Right ventricle myocardium superior (tissue), 1 donor: ENCODE results near the gene SYNGR2. TPM values are rescaled to one million over a fixed set of nuclear protein-coding genes. Genes with fewer than 3 reads are reported as not detected.
"Not testable (repeated sequence)": the region's sequence is repeated elsewhere in the genome, so short reads cannot be mapped to it uniquely, and the experiment has no call there.

Experiments
- ATAC-seq: fragments of 200-7000 bp; cut with Tn5 transposase; one replicate; pipeline ENCODE4 v1.9.1; 2020; ENCODE audit warnings: mild to moderate bottlenecking; ENCODE audit not compliant: poor library complexity
- DNase-seq: peaks from one replicate; pipeline ENCODE4 v3.0.0-alpha.2; 2020
- intact Hi-C: fragments of 100-400 bp; cut with DNase I; formaldehyde crosslinking; loops from one replicate; pipeline ENCODE4 v1.11.2; 2022
- total RNA-seq: library from RNA; stranded (reverse); fragmentation: NEBNext Ultra II Directional; extraction: Animal tissue kit (Norgen Biotek cat#: 25700); gene quantifications from one replicate; pipeline ENCODE4 v1.2.1, GENCODE V29; 2021
- donor health status: DM: no; HTN: yes; CAD: no; lungs with severe emphysema.

Gene SYNGR2
- total RNA-seq, 1 donor from 2014 or later: 99.8 TPM

DNA sequence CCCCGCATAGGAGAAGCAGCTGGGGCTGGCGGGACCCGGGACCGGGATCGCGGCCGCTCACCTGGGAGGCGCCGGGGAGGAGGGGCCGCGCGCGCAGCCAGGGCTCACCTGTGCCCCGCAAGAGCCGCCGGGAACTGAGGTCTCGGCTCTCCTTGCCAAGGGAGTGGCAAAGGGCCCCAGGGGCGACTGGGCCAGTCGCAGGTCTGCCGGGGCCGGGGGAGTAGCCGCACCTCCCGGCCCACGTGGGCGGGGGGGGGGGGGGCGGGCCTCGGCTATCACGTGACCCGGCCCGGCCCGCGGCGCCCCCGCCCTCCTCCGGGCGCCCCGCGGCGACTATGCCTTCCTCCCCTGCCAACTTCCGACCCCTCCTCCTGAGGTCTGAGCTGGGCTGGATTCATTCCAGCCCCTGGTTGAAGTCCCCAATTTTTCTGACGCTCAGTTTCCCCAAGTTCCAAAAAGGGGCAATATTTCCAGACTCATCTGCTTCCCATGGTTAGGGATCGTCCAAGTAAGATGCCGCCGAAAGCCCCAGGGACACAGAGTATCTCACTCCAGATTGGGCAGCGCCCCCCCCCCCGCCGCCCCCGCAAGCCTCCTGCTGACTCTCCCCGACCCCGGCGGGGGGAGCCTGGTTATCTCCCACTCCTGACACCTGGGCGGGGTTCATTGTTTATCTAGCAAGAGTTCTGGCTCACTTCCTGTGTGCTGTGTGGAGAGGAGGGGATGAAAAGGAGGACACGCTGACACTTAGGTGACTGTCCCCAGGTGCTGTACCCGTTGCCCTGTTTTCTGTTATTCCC lies 39.6 kb upstream of the SYNGR2 start, which contains the start of gene TMC6:
TSS of gene TMC6 (minus strand) at position 205 of the 800 bp plus-strand sequence. CDS start 1,923 bp downstream, outside the sequence.
- DNase-seq (peak; percentile 76), ATAC-seq (peak; percentile 59)
- intact Hi-C loops: no loop called here

DNA sequence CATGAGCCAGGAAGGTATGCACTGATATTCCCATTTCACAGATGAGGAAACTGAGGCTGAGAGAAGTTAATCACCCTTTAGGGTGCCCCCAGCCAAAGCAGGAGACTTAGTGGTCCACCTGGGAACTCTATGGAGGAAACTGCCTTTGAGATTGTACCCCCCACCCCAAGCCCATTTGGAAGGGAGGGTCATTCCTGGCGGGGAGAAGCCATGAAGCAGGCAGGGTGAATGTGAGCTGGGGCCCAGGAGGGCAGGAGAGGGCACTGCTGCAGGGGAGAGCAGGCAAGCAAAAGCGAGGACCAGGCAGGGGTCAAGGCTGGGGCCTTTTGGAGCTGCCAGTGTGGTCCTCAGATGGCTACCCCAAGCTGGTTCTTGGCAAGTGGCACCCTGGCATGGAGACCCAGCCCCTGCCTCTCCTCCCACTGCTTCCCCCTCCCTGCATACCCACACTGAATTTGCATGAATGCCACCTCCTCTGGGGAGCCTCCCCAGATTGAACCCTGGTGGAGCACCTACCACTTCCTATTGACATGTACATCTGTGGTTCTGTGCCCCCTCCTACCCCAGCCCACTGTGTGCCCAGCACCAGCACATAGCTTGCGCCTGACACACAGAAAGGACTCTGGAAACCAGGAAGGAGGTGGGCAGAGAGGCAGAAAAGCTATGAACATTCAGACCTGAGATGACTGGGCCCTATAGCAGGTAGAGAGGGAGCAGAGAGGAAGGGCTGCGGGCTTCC lies 38.9 kb upstream of the SYNGR2 start:
- DNase-seq (no peak), ATAC-seq (no peak)
- intact Hi-C loops: no loop called here

DNA sequence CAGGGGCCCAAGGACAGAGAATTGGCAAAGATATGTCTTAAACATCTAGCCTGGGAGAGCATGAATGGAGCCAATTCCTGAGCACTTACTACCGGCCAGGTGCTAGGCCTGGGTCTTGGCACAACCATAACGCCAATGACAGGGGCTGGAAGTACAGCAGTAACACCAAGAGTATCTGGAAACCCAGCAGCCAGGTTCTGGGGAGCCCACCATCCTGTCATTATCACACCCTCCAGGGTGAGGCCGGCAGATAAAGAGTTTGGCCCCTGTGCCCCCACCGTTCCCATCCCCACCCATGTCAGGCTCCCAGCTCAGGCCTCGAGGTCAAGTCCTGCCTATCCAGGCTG lies 38.3 kb upstream of the SYNGR2 start:
- intact Hi-C loops: no loop called here
- ATAC-seq (no peak), DNase-seq (no peak)

DNA sequence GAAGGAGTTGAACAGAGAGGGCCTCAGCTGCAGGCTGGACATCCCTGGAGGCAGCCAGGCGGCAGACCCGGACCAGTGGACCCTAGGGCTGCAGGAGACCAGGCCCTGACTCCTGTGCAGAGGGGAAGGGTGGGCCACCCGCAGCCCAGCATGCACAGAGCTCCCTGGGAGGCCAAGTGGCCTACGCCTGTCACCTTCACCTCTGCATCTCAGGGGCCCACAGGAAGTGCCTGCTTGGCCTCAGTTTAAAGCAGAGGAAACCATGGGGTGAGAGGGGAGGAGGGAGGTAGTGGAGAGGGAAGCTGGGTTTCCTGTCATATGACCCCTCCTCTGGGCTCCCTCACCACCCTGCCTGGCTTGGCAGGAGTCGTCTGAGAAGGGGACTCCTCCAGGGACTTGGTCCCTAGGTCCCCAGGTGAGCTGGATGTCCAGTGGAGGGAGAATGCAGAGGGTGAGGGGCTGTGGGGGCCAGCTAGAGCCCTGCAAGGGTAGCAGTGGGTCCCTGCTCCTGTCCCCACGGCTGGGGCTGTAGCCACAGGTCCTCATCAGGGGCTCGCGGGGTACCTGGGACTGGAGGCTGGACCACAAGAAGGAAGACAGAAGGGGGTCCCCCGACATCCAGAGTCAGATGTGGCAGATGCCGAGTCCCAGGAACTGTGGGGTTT lies 37.8 kb upstream of the SYNGR2 start, which contains the start of gene TMC8:
TSS of gene TMC8 (plus strand) at position 335 of the 665 bp plus-strand sequence. CDS start 818 bp downstream, outside the sequence.
- intact Hi-C loops: no loop called here
- no peak for ATAC-seq
- DNase-seq: peak; percentile 60

DNA sequence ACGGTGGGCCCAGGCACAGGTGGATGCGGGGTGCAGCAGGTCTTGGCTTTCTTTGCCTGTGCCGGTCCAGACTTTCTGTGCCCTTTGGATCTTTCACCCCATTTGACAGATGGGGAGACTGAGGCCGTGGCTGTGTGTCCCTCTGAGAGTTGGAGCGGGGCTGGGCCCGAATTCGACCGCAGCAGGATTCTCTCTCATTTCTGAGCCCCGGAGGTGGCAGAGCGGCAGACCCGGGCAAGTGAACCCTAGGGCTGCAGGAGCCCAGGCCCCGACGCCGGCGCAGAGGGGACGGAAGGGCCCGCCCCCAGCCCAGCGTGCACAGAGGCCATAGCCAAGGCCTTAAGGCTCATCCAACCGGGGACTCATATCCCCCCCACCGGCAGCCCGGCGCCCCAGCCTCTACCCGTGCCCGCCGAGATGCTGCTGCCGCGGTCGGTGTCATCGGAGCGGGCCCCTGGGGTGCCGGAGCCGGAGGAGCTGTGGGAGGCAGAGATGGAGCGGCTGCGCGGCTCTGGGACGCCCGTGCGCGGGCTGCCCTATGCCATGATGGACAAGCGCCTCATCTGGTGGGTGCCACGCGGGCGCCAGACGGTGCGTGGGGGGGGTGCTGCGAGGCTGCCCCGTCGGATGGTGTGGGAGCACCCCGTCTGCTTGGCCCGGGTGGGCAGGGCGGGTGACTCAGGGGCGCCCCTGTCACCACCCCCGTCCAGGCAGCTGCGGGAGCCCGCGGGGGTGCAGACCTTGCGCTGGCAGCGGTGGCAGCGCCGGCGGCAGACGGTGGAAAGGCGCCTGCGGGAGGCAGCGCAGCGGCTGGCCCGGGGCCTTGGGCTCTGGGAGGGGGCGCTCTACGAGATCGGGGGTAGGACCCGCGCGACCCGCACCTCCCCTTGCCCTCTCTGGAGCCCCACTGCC lies 37.0 kb upstream of the SYNGR2 start:
- no peak for DNase-seq

DNA sequence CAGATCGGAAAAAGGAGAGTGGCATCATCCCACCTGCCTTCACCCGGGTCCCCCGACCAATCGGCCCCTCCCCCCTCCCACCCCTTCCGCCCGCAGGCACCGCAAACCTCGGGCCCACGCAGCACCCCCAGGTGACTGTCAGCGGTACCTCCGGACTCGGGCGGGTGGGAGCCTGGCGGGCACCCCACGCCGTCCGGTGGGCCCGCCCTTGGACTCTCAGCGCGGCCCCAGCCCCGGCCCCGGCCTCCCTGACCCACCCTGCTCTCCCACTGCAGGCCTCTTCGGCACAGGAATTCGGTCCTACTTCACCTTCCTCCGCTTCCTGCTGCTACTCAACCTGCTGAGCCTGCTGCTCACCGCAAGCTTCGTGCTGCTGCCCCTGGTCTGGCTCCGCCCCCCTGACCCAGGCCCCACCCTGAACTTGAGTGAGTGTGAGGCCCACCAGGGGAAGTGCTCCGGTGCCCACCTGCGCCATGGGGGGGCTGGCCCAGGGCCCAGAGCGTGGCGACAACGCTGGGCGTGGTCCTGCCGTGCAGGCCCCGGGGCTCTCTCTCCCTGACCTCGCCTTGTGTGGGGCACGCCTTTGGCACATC lies 36.2 kb upstream of the SYNGR2 start:
- ATAC-seq (no peak), DNase-seq (no peak)
- intact Hi-C loops: no loop called here

More for the DNA sequence above, 37.0 kb upstream of the SYNGR2 start:
- intact Hi-C loops: no loop called here
- ATAC-seq: no peak

DNA sequence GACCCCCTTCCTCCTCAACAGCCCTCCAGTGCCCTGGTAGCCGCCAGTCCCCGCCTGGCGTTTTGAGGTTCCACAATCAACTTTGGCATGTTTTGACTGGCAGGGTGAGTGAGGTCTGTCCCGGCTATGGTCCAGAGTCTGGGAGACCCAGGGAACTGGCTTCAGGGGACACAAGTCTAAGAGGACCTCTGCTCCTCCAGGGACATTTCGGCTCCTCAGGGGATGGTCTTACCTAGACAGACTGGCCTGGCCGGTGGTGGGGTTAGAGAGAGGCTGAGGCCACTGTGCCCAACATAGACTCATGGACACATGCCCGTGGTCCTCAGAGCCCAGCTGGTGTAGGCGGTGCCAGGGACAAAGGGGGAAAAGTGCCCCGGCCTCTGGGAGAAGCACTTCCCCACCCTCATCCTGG lies 35.6 kb upstream of the SYNGR2 start:
- no peak for DNase-seq
- intact Hi-C loops: no loop called here
- no peak for ATAC-seq

DNA sequence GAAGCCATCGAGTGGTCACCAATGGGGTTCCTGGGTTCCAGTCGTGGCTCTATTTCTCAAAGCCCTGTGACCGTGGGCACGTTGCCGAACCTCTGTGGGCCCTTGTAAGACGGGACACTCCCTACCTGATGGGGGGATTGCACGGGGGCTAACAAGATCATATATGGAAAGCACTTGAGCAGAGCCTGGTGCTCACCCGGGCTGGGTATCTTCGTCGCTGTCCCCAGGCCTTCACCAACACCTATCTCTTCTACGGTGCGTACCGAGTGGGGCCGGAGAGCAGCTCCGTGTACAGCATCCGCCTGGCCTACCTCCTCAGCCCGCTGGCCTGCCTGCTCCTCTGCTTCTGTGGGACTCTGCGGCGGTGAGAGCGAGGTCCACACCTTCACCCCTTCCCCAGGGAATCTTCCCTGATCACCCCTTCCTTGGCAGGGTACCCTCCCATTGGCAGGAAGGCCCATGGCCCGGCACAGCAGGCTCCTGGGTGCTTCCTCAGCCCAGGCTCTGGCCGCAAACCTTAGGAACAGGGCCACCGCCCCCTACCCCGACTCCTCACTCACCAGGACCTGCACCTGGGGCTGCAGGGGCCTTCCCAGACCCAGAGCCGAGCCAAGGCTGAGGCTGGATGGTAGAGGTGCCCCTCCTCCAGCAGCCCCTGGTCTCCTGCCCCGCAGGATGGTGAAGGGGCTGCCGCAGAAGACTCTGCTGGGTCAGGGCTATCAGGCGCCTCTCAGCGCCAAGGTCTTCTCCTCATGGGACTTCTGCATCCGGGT lies 35.0 kb upstream of the SYNGR2 start:
- ATAC-seq (no peak), DNase-seq (no peak)
- intact Hi-C loops: no loop called here

DNA sequence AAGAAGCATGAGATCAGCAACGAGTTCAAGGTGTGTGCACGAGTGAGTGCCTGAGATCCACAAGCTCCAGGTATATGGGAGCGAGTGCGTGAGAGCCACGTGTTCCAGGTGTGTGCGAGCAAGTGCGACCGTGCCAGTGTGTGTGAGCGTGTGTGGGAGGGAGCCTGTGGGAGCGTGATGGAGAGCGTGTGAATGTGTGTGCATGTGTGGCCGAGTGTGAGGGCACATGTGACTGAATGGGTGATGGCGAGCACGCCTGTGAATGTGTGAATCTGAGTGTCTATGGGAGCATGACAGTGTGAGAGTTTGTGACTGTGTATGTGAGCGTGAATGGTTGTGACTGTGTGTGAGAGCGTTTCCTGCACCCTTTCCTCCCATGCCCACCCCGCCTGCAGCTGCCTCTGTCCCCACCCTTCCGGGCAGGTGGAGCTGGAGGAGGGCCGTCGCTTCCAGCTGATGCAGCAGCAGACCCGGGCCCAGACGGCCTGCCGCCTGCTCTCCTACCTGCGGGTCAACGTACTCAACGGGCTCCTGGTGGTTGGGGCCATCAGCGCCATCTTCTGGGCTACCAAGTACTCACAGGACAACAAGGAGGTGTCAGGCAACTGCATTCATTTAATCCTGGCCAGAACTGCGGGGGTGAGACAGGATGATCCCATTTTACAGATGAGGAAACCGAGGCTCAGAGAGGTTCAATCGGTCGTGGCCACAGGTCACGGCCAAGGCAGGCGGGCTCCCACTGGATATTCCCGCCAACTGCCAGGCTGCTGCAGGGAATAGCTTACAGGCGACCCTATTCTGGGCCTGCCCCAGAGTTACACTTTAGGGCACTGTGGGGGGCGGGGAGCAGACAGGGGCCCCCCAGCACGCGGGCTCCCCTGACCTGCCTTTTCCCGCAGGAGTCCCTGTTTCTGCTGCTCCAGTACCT lies 34.1 kb upstream of the SYNGR2 start:
- intact Hi-C loops: no loop called here
- ATAC-seq (peak; percentile 34), DNase-seq (peak; percentile 77)

DNA sequence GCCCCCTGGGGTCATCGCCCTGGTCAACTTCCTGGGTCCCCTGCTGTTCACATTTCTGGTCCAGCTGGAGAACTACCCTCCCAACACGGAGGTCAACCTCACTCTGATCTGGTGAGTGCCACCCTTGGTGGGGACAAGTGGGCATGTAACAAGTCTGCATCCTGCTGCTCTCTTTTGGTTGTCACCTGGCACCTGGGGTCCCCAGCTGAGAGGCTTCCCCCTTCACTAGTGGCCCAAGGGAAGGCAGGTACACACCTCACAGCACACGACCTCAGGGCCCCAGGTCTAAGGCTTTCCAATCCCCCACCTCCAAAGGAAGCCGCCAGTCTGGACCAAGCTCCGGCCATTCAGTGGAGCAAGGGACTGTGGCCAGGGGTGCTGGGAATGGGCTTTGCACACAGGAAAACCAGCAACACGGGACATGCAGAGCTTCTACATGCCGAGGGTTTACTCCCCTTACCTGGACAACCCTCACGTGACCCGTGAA lies 33.4 kb upstream of the SYNGR2 start:
- DNase-seq (no peak), ATAC-seq (no peak)
- intact Hi-C loops: no loop called here

DNA sequence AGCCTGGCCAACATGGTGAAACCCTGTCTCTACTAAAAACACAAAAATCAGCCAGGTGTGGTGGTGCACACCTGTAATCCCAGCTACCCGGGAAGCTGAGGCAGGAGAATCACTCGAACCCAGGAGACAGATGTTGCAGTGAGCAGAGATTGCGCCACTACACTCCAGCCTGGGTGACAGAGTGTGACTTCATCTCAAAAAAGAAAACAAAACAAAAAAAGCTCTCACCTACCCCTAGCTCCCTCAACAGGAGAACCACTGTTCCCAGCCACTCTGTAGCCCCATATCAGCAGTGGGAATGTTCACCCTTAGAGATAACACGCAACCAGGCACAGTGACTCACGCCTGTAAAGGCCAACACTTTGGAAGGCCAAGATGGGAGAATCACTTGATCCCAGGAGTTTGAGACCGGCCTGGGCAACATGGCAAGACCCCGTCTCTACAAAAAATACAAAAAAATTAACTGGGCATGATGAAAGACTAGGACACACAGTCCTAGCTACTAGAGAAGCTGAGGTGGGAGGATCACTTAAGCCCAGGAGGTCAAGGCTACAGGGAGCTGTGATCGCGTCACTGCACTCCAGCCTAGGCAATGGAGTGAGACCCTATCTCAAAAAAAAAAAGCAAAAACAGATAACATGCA lies 32.4 kb upstream of the SYNGR2 start:
- DNase-seq: no peak
- no peak for ATAC-seq
- intact Hi-C loops: no loop called here

DNA sequence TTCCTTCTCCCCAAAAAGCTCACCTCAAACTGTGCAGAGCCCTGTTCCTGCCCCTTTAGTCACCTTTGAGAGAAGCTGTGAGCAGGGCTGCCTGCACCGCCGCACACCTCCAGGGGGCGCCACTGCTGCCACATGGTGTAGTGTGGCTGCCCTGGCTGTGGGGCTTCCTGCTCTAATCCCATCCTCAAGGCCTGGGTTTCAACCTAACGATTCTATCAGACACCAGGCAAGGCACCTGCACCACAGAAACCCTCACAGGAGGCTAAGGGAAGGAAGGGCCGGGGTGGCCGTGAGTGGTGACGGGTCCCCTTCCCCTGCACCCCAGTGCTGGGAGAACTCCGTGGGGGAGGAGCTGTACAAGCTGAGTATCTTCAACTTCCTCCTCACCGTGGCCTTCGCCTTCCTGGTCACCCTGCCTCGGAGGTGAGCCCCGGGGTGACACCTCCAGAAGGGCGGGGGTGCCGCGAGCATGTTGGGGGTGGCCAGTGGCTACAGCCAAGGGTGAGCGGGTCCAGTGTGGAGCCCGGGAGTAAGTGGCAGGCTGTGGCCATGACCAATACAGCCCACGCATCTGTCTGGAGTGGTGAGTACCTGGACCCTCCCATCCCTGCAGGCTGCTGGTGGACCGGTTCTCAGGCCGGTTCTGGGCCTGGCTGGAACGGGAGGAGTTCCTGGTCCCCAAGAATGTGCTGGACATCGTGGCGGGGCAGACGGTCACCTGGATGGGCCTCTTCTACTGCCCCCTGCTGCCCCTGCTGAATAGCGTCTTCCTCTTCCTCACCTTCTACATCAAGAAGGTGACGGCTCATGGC lies 30.8 kb upstream of the SYNGR2 start:
- DNase-seq (no peak), ATAC-seq (no peak)
- intact Hi-C loops: no loop called here

DNA sequence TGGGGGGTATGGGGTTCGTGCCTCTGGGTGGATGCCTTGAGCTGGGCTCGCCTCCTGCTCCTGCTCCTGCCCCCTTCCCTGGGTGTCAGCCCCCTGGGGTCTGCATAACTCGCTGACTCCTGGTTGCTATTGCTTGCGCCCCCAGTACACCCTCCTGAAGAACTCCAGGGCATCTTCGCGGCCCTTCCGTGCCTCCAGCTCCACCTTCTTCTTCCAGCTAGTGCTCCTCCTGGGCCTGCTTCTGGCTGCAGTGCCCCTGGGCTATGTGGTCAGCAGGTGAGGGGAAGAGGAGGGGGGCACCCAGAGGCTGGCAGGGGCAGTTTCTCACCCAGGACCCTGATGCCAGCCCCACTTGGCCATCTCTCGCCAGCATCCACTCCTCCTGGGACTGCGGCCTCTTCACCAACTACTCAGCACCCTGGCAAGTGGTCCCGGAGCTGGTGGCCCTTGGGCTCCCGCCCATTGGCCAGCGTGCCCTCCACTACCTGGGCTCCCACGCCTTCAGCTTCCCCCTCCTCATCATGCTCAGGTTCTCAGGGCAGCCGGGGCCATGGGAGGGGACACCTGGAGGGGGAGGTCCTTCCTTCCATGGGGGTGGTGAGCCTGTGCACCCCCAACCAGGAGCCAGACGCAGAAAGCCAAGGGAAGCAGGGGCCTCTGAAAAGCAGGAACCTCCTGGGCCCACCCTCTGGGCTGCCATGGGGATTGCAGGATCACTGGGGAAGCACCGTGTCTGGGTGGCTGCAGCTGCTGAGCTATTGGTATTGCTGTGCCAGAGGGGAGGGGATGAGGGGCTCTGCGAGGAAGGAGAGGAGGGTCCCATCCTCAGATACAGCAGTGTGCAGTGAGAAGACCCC lies 29.9 kb upstream of the SYNGR2 start:
- no peak for DNase-seq
- ATAC-seq: no peak

DNA sequence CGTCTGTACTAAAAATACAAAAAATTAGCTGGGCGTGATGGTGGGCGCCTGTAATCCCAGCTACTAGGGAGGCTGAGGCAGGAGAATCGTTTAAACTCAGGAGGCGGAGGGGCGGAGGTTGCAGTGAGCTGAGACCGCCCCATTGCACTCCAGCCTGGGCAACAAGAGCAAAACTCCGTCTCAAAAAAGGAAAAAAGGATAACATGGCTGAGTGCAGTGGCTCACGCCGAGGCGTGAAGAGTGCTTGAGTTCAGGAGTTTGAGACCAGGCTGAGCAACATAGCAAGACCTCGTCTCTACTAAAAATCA lies 28.6 kb upstream of the SYNGR2 start:
- intact Hi-C loops, ATAC-seq, DNase-seq: not testable (repeated sequence)

More for the DNA sequence above, 29.9 kb upstream of the SYNGR2 start:
- intact Hi-C loops: no loop called here
